HepG2 (cell line): ENCODE measurements around the gene DCC.

Source experiments
- HCFC1 ChIP-seq: fragments of 150-350 bp; IDR thresholded peaks from 2 replicates; pipeline ENCODE4 v1.6.1; 2014; ENCODE audit warnings: low read depth, low read length
- ZNF263 ChIP-seq: sonication (generic); formaldehyde crosslinking; IDR thresholded peaks from 2 replicates; pipeline ENCODE4 v1.4.0; 2020; ENCODE audit warnings: missing genetic modification reagents

GRCh38 chr18:52685316-52685715 is 345.3 kb downstream of the DCC start:
- TF ChIP-seq ZNF263 (CRISPR knock-in tag) (no peak), HCFC1 (no peak)
